Prostate gland (tissue), 2 donors: ENCODE results near the gene RPS14. TPM values are rescaled to one million over a fixed set of nuclear protein-coding genes. Genes with fewer than 3 reads are reported as not detected.

Source experiments
- DNase-seq: peaks from one replicate; pipeline ENCODE4 v3.0.0-alpha.2; 2019; ENCODE audit warnings: low spot score
- H3K27ac ChIP-seq, 2 donors: fragments of 200-600 bp; sonication (generic); 2 replicates each; pipeline ENCODE4 v1.5.1; 2017 to 2019
- H3K27me3 ChIP-seq: fragments of 200-600 bp; sonication (generic); replicated peaks from 2 replicates; pipeline ENCODE4 v1.5.1; 2019; ENCODE audit not compliant: insufficient read depth
- H3K36me3 ChIP-seq, 2 donors: fragments of 200-600 bp; sonication (generic); 1 replicate in 1 of 2; 2 replicates in 1 of 2; pipeline versions ENCODE4 v1.5.1 to v1.8.1; 2017 to 2019
- H3K4me1 ChIP-seq: fragments of 200-600 bp; sonication (generic); replicated peaks from 2 replicates; pipeline ENCODE4 v1.5.1; 2019
- H3K4me3 ChIP-seq, 2 donors: fragments of 200-600 bp; sonication (generic); 2 replicates each; pipeline ENCODE4 v1.5.1; 2017 to 2019
- H3K9me3 ChIP-seq: fragments of 200-600 bp; sonication (generic); 2 replicates; pipeline ENCODE4 v1.5.1; 2017
- CTCF ChIP-seq, 4 experiments: fragments of 200-600 bp in 2 of 4; fragments of 450-650 bp in 2 of 4; sonication (generic) in 2 of 4; IDR thresholded peaks; 1 replicate in 3 of 4; 2 replicates in 1 of 4; pipeline ENCODE4 v1.5.1; 2016 to 2019; ENCODE audit warnings: antibody characterized with exemption in 4 of 4, mild to moderate bottlenecking in 2 of 4, moderate library complexity in 2 of 4
- POLR2A ChIP-seq: fragments of 450-650 bp; IDR thresholded peaks from one replicate; pipeline ENCODE4 v1.6.1; 2016; ENCODE audit warnings: antibody characterized with exemption, mild to moderate bottlenecking
- POLR2AphosphoS5 ChIP-seq: sonication (generic); formaldehyde crosslinking; IDR thresholded peaks from one replicate; pipeline ENCODE4 v1.6.1; 2017; ENCODE audit warnings: antibody characterized with exemption
- whole genome bisulfite sequencing: methylation state at CpG from one replicate; pipeline ENCODE4 v1.1.5; 2018; 5-methylcytosine and 5-hydroxymethylcytosine counted together
- intact Hi-C: fragments of 100-400 bp; cut with DNase I; formaldehyde crosslinking; loops from one replicate; pipeline ENCODE4 v1.14.2; 2022
- total RNA-seq, 2 donors: library from RNA; depleted of rRNA; stranded (reverse); fragments of >200 nt; gene quantifications; one replicate each; pipeline ENCODE4 v1.1.0, GENCODE V29; 2016

Gene RPS14
- total RNA-seq, 2 donors from 2014 or later, result 1,708 to 3,672 TPM

- intact Hi-C loops, result no loop called here
- WGBS, result 56% methylated on average over 15 of the region's 15 CpGs
These were observed 6.1 kb downstream of the RPS14 start for GRCh38 chr5:150443242-150444075.

GRCh38 chr5:150442699-150443080 is 6.8 kb downstream of the RPS14 start:
- intact Hi-C loops, result no loop called here

More at GRCh38 chr5:150443242-150444075, 6.1 kb downstream of the RPS14 start:
- DNase-seq, result no peak
- H3K36me3 ChIP-seq, result peaks cover 31 to 36% of the 10 kb centered on the region in 2 donors
- H3K27me3 ChIP-seq, result no peaks in the 10 kb centered on the region
- H3K4me3 ChIP-seq, result no peak overlapping the region
- no peaks in the 10 kb centered on the region for H3K4me1 ChIP-seq
- H3K27ac ChIP-seq, result no peak overlapping the region
- TF ChIP-seq POLR2AphosphoS5, result no peak
- no peak for TF ChIP-seq POLR2A
- no peak for TF ChIP-seq CTCF (IDR thresholded peaks at IDR 0.05)
- no peaks in the 10 kb centered on the region for H3K9me3 ChIP-seq

GRCh38 chr5:150441813-150442698 is 7.5 kb downstream of the RPS14 start:
- 43% methylated on average over 18 of the region's 18 CpGs for WGBS
- TF ChIP-seq CTCF (IDR thresholded peaks at IDR 0.05) (no peak), POLR2AphosphoS5 (no peak), POLR2A (no peak)
- Histone ChIP-seq H3K27ac (no peak overlapping the region), H3K9me3 (no peaks in the 10 kb centered on the region), H3K4me3 (no peak overlapping the region), H3K27me3 (no peaks in the 10 kb centered on the region), H3K36me3 (peaks cover 26 to 28% of the 10 kb centered on the region in 2 donors), H3K4me1 (no peaks in the 10 kb centered on the region)
- intact Hi-C loops, result no loop called here
- DNase-seq, result no peak

More at GRCh38 chr5:150442699-150443080, 6.8 kb downstream of the RPS14 start:
- TF ChIP-seq POLR2AphosphoS5 (no peak), CTCF (IDR thresholded peaks at IDR 0.05) (no peak), POLR2A (no peak)
- no peak for DNase-seq
- Histone ChIP-seq H3K4me3 (no peak overlapping the region), H3K27ac (no peak overlapping the region), H3K27me3 (no peaks in the 10 kb centered on the region), H3K4me1 (no peaks in the 10 kb centered on the region), H3K9me3 (no peaks in the 10 kb centered on the region), H3K36me3 (peaks cover 31 to 32% of the 10 kb centered on the region in 2 donors)
- 84% methylated on average over 6 of the region's 6 CpGs for WGBS

GRCh38 chr5:150440948-150441812 is 8.4 kb downstream of the RPS14 start:
- no peaks in the 10 kb centered on the region for H3K4me1 ChIP-seq
- peaks cover 18 to 20% of the 10 kb centered on the region in 2 donors for H3K36me3 ChIP-seq
- H3K27ac ChIP-seq, result no peak overlapping the region
- no peak for TF ChIP-seq CTCF (IDR thresholded peaks at IDR 0.05)
- no peak for TF ChIP-seq POLR2AphosphoS5
- TF ChIP-seq POLR2A, result no peak
- no peak for DNase-seq
- no peaks in the 10 kb centered on the region for H3K27me3 ChIP-seq
- no peaks in the 10 kb centered on the region for H3K9me3 ChIP-seq
- WGBS, result 93% methylated on average over 12 of the region's 12 CpGs
- no peak overlapping the region for H3K4me3 ChIP-seq
- intact Hi-C loops, result no loop called here
